ENCODE data around the gene ENGASE. TPM values are rescaled to one million over a fixed set of nuclear protein-coding genes. Genes with fewer than 3 reads are reported as not detected.

ENGASE gene
- total RNA-seq, 2 donors from 2014 or later = 18.2 to 29.7 TPM

DNA sequence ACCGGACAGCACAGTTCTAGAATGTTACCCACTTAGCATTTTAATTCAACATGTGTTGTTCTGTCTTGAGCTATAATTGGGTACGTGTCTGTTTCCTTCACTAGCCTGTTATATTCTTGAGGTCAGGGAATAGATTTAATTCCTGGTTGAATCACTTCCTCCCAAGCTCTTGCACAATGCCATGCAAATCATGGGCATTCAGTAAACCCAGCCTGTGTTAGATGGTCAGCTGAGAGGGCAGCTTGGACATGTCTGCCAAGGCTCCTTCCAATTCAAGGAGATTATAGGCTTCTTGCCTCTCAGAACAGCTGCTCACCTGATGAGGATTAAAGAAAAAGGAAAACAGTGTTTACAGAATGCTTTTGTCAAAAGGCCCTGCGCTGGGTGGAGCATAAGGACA is 38.0 kb upstream of the ENGASE start:
- intact Hi-C loops (cut with DNase I) = no loop called here
- peak; percentile 57 for DNase-seq (ENCODE audit: low spot score)

DNA sequence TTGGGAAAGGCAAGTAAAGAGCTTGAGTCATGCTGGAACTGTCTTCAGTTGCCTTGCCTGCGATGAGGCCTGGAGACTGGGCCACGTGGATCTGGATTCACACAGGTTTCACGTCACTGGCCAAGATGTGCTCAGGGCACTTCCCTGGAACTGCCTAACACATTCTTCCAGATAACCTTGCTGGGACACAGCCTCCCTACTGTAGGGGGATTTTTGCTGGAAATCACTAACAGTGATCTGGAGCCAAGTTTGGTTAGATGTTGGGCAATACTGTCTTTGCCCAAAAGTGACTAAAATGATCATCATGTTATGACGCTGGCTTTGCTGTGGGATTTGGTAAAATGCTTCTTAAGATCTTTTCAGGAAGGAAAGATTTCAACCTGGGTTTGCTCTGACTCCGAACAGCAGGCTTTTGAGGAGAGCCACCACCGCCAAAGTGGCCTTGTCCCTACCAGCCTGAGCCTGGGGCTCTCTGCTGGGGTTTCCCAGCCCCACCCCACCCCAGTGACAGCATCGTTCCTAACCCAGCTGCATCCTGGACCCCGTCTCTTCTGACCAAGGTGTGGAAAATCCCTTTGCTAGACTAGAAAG is 36.0 kb upstream of the ENGASE start:
- DNase-seq (ENCODE audit: low spot score) = peak; percentile 93
- intact Hi-C loops (cut with DNase I) = no loop called here

DNA sequence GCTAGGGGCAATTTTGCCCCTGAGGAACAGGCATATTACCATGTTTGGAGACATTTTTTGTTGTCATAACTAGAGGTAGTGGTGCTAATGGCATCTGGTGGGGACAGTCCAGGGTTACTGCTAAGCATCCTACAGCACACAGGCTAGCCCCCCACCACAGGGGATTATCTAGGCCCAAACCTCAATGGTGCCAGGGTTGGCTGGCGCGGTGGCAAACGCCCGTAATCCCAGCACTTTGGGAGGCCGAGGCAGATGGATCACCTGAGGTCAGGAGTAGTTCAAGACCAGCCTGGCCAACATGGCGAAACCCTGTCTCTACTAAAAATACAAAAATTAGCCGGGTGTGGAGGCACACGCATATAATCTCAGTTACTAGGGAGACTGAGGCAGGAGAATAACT is 35.5 kb upstream of the ENGASE start:
- peak; percentile 74 for DNase-seq (ENCODE audit: low spot score)
- intact Hi-C loops (cut with DNase I) = no loop called here

DNA sequence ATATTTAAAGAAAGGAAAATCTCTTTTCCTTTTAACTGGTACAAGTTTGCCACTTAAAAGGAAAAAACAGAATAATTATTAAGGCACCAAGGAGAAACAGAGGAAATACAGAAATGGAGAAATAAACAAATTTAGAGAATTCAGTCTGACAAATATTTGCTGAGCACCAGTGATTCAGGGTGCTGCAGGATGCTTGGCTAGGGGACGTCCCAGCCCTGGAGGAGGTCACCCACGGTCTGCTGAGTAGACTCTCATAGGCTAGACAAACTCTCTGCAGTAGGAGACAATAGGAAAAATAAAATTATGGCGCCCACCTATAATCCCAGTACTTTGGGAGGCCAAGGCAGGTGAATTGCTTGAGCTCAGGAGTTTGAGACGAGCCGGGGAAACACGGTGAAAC is 34.7 kb upstream of the ENGASE start:
- DNase-seq (ENCODE audit: low spot score) = peak; percentile 28

DNA sequence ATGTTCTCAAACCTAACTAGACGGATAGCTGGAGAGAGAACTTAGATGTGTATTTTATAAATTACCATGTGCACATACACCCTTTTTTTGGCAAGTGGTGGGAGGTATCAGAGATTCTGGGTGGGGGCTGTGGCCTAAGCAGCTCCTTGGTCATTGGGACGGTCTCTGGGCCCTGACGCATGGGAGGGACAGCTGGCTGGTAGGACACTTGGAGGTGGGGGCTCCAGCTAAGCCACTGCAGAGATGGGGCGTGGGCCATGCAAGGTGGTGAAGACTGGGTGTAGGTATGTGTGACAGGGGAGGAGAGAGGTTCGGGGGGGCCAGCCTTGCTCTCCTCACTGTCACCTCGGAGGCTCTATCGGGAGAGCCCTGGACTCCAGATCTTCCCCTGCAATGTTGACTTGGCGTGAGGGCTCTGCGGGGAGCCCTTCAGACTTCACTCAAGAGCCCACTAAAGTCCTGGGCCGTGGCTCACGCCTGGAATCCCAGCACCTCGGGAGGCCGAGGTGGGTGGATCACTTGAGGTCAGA is 33.5 kb upstream of the ENGASE start:
- DNase-seq (ENCODE audit: low spot score) = peak; percentile 80
- intact Hi-C loops (cut with DNase I) = loop anchor here in 1 of 2 donors (2.0 kb wide), 1 partner anchor 148 kb away; no protein-coding TSS in a partner anchor

More for the DNA sequence above, 34.7 kb upstream of the ENGASE start:
- intact Hi-C loops (cut with DNase I) = loop anchor here in 1 of 2 donors (2.0 kb wide), 1 partner anchor 149 kb away; no protein-coding TSS in a partner anchor

DNA sequence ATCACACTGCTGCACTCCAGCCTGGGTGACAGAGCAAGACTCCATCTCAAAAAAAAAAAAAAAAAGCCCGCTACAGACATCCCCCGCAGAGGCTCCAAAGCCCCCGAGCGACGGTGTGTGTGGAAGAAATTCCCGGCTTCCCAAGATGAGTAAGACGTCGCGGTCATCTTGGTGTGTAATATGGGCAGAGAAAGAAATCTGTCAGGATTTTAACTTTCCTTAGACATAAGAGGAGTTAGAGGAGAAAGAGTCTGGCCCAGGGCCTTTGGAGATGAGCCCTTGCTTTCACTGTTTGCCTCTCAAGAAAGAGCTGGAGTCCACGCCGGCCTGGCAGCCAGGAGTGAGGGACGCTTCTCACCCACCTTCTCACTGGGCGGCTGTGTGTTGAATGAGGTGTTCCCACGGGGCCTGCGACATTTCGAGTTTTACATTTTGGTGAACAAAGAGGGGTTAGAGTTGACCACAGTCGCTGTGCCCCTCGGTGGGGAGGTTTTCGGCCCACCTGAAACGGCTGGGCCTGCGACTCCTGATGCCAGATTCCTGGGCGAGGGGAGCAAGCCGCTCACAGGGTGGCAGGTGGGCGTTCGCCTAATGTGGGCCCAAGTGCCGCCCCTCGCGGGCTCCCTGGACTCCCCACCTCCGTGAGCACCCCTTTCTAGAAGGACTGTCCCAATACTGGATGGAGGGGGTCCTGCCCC is 32.8 kb upstream of the ENGASE start:
- intact Hi-C loops (cut with DNase I) = loop anchor here in 1 of 2 donors (2.0 kb wide), 1 partner anchor 147 kb away; no protein-coding TSS in a partner anchor
- peak; percentile 80 for DNase-seq (ENCODE audit: low spot score)

DNA sequence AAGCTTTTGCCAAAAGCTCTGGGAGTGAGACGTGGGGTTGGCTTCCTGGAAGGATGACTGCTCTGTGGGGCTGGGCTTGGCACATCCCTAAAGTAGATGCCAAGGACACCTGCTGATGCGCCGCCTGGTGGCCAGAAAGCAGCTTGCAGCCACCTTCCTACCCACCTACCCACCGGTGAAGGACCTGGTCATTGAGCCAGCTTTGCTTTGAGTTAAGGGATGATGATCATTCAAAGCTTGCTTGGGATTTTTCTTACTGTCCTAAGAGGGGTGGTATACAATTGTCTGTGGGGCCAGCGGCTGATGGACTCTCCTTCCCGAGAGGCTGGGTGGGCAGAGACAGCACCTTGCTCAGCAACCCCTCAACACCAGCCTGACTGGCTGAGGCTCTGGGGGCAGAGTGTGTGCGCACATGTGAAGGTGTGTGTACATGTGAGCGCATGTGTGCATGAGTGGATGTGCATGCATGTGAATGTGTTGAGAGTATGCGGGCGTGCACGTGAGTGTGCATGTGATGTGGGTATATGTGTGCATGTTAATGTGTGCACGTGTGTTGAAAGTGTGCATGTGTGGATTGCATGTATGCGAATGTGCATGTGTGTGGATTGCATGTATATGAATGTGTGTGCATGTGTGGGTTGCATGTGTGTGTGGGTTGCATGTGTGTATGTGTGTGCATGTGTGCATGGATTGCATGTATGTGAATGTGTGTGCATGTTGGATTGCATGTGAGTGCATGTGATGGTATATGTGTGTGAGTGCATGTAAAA is 32.0 kb upstream of the ENGASE start:
- peak; percentile 86 for DNase-seq (ENCODE audit: low spot score)
- intact Hi-C loops (cut with DNase I) = no loop called here

DNA sequence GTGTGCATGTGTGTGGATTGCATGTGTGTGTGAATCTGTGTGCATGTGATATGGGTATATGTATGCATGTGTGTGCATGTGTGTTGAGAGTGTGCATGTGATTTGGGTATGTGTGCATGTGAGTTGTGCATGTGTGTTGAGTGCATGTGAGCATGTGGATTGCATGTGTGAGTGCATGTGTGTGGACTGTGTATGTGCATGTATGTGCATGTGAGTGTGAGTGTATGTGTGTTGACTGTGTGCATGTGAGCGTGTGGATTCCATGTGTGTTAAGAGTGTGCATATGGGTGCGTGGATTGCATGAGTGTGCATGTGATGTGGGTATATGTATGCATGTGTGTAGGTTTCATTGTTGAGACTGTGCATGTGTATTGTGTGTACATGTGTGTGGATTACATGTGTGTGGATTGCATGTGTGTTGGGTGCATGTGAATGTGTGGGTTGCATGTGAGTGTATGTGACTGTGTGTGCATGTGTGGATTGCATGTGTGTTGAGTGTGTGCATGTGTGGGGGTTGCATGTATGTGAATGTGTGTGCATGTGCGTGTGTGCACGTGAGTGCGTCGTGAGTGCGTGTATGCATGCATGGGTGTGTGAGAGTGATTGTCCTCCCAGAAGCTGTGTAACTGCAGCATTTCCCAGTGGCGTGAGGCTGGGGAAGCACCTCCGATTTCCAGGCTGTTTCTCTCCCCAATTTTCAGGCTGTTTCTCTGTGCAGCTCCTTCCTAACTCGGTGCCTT is 31.3 kb upstream of the ENGASE start:
- DNase-seq (ENCODE audit: low spot score) = peak; percentile 11

DNA sequence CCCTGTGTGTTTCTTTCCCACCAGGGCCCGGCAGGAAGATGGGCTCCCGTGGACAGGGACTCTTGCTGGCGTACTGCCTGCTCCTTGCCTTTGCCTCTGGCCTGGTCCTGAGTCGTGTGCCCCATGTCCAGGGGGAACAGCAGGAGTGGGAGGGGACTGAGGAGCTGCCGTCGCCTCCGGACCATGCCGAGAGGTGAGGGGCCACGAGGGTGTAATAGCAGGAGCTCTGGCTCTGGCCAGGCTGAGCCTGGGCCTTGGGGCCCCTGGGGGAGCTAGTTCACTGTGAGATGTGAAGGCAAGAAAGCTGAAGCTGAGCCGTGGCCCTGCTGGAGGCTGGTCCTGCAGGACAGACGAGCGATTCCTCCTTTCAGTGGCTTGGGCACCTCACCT is 30.7 kb upstream of the ENGASE start:
- DNase-seq (ENCODE audit: low spot score) = peak; percentile 76
- intact Hi-C loops (cut with DNase I) = no loop called here

More for the DNA sequence above, 31.3 kb upstream of the ENGASE start:
- intact Hi-C loops (cut with DNase I) = no loop called here

DNA sequence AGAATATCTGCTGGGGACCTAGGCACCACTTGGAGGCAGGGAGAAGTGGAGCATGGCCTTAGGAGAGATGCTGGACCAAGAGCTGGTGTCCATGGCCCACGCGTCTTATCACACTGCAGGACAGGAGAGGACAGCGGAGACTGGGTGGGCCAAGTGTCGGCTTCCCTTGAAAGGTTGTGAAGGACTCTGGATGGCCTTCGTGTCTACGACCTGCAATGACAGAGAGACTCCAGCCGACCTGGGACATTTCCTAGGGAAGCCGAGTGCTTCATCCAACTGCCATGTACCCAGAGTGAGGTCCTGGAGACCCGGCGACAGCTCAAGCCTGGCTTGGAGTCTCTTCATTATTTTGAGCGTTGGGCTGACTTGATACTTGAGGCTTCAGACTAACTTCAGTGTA is 30.2 kb upstream of the ENGASE start:
- peak; percentile 74 for DNase-seq (ENCODE audit: low spot score)
- intact Hi-C loops (cut with DNase I) = no loop called here

DNA sequence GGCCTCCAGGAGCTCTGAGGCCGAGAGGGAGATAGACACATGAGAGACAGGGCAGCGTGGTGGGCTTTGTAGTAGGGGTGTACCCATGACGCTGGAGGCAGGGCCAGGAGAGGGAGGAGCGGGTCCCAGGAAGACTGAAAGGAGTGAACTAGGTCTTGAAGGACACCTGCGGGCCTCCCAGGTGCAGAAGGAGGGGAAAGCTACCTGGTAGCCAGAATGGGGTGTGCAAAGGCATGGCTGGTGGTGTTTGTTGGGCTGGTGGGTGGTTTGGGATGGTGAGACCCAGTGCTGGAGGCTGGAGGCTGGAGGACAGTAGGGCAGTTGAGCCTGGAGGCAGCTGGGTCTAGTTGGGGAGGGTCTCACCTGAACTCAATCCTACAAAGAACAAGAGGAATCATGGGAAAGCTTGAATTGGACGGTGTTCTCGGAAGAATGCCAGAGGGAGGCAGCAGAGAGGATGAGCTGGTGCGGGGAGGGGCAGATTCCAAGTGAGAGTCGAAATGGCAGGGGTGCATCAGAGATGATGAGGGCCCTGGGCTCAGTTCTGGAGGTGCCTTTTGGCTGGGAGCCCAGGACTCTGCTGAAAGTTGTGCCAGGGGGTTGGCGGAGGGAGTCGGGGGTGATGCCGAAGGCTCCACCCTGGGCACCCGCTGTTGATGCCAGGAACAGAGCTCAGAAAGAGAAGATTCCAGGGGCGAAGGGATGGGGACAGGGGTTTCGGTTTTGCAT is 29.5 kb upstream of the ENGASE start:
- intact Hi-C loops (cut with DNase I) = loop anchor here in 1 of 2 donors (5.0 kb wide), 1 partner anchor 37 kb away; no protein-coding TSS in a partner anchor
- peak; percentile 81 for DNase-seq (ENCODE audit: low spot score)

DNA sequence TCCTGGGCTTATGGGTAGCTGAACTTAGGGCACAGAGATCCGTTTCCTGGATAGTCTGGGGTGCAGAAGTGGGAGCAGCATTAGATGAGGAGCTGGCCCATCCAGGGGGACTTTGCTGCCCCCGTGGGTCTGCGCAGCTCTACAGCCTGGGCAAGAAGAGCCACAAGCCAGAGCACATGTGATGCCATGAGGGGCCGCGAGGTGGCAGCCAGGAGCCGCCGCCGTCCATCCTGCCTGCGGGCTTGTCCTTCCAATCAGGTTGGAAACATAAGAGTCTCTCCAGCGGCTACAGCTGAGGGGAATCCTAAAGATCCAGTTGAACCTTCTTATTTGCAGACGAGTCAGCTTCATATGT is 28.8 kb upstream of the ENGASE start:
- DNase-seq (ENCODE audit: low spot score) = peak; percentile 93
- intact Hi-C loops (cut with DNase I) = loop anchor here in 1 of 2 donors (5.0 kb wide), 1 partner anchor 36 kb away; no protein-coding TSS in a partner anchor

DNA sequence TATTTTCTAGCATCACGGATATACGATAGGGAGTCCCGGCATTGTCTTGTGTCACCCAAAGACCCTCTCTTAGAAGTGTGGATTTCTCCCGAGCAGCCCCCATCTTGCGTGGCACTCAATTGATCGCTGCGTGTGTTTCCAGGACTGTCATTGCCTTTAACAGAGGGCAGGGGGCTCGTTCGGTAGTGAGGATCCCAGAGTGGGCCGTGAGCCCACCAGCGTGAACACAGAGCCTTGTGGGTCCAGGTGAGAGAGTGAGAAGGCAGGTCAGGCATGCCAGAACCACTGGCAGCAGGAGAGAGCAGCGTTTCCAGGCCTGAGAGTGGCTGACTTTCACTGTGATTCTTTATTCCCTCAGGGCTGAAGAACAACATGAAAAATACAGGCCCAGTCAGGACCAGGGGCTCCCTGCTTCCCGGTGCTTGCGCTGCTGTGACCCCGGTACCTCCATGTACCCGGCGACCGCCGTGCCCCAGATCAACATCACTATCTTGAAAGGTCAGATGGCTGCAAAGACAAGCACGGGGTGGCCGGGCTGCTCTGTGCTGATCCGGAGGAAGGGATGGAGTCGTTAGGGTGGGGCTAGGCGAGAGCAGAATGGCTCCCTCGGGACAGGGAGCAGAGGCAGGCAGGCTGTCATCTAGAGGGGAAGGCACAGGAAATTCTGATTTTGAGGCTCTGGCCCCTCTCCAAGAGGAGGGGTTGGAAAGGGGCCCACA is 28.3 kb upstream of the ENGASE start:
- peak; percentile 85 for DNase-seq (ENCODE audit: low spot score)
- intact Hi-C loops (cut with DNase I) = loop anchor here in 1 of 2 donors (5.0 kb wide), 1 partner anchor 36 kb away; no protein-coding TSS in a partner anchor

DNA sequence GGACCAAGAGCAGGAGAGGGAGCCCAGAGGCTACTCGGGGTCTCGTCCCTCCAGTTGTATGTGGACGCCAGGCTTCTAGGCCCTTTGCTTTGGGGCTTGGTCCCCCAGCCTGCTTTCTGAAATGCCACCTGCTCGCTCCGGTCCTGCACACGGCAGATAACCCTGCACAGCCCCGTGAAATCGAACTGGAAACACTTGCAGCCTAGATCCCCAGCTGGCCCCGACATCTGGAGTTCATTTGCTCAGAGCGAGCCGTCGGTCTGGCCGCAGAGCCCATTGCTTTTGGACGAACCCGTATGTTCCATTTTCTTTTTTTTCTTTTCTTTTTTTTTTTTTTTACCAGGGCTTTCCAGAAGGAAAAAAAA is 27.7 kb upstream of the ENGASE start:
- DNase-seq (ENCODE audit: low spot score) = peak; percentile 90
- intact Hi-C loops (cut with DNase I) = loop anchor here in 1 of 2 donors (5.0 kb wide), 1 partner anchor 35 kb away; no protein-coding TSS in a partner anchor

DNA sequence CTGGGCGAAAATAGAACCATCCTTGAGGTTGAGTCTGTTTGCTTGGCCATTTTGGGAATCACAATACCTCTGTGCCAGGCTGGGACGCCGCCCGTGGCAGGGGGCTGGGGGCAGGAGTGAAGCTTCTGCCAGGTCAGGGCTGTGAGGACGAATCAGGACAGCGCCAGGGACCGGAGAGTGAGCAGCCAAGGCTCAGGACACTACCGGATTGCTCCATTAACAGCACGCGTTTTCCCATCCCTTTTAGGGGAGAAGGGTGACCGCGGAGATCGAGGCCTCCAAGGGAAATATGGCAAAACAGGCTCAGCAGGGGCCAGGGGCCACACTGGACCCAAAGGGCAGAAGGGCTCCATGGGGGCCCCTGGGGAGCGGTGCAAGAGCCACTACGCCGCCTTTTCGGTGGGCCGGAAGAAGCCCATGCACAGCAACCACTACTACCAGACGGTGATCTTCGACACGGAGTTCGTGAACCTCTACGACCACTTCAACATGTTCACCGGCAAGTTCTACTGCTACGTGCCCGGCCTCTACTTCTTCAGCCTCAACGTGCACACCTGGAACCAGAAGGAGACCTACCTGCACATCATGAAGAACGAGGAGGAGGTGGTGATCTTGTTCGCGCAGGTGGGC is 27.2 kb upstream of the ENGASE start:
- intact Hi-C loops (cut with DNase I) = loop anchor here in 1 of 2 donors (5.0 kb wide), 1 partner anchor 35 kb away; no protein-coding TSS in a partner anchor
- peak; percentile 77 for DNase-seq (ENCODE audit: low spot score)

DNA sequence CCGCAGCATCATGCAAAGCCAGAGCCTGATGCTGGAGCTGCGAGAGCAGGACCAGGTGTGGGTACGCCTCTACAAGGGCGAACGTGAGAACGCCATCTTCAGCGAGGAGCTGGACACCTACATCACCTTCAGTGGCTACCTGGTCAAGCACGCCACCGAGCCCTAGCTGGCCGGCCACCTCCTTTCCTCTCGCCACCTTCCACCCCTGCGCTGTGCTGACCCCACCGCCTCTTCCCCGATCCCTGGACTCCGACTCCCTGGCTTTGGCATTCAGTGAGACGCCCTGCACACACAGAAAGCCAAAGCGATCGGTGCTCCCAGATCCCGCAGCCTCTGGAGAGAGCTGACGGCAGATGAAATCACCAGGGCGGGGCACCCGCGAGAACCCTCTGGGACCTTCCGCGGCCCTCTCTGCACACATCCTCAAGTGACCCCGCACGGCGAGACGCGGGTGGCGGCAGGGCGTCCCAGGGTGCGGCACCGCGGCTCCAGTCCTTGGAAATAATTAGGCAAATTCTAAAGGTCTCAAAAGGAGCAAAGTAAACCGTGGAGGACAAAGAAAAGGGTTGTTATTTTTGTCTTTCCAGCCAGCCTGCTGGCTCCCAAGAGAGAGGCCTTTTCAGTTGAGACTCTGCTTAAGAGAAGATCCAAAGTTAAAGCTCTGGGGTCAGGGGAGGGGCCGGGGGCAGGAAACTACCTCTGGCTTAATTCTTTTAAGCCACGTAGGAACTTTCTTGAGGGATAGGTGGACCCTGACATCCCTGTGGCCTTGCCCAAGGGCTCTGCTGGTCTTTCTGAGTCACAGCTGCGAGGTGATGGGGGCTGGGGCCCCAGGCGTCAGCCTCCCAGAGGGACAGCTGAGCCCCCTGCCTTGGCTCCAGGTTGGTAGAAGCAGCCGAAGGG is 26.4 kb upstream of the ENGASE start:
- intact Hi-C loops (cut with DNase I) = loop anchor here in 1 of 2 donors (5.0 kb wide), 1 partner anchor 34 kb away; no protein-coding TSS in a partner anchor
- DNase-seq (ENCODE audit: low spot score) = peak; percentile 87
